Keratinocyte (primary cell): ENCODE data around the gene SLC27A5. TPM values are rescaled to one million over a fixed set of nuclear protein-coding genes. Genes with fewer than 3 reads are reported as not detected.

Experiments used
- DNase-seq: peaks from one replicate; pipeline ENCODE4 v3.0.0-alpha.2; 2011; ENCODE audit warnings: low read depth, missing footprints, low spot score
- FAIRE-seq: peaks from 2 replicates; lab custom pipeline; 2011; peaks lifted over from hg19 to GRCh38; lab: Jason Lieb, UNC
- H2AFZ ChIP-seq: 2 replicates; pipeline ENCODE4 v1.6.0; 2012; ENCODE audit warnings: low read length, control low read depth, inconsistent platforms; ENCODE audit not compliant: control insufficient read depth
- H3K27ac ChIP-seq: 2 replicates; pipeline ENCODE4 v1.5.1; 2011; ENCODE audit warnings: low read length; ENCODE audit not compliant: control insufficient read depth, insufficient read depth
- H3K27me3 ChIP-seq: 3 replicates; pipeline ENCODE4 v1.6.0; 2011; ENCODE audit warnings: low read length; ENCODE audit not compliant: control insufficient read depth, insufficient read depth; ENCODE audit errors: extremely low read depth
- H3K36me3 ChIP-seq, 2 experiments: 2 replicates in 1 of 2; 3 replicates in 1 of 2; pipeline ENCODE4 v1.5.1; 2011; ENCODE audit warnings: low read length in 2 of 2, mild to moderate bottlenecking in 1 of 2; ENCODE audit not compliant: control insufficient read depth in 2 of 2, insufficient read depth in 2 of 2; ENCODE audit errors: extremely low read depth in 1 of 2
- H3K4me1 ChIP-seq: 3 replicates; pipeline ENCODE4 v1.5.1; 2011; ENCODE audit warnings: low read length; ENCODE audit not compliant: control insufficient read depth, insufficient read depth; ENCODE audit errors: extremely low read depth
- H3K4me2 ChIP-seq: 3 replicates; pipeline ENCODE4 v1.6.0; 2011; ENCODE audit warnings: low read depth, low read length; ENCODE audit not compliant: control insufficient read depth, insufficient read depth; ENCODE audit errors: extremely low read depth
- H3K4me3 ChIP-seq, 3 experiments: fragments of 200-600 bp in 1 of 3; sonication (generic) in 1 of 3; 2 replicates in 2 of 3; 3 replicates in 1 of 3; pipeline ENCODE4 v1.5.1; 2011 to 2016; ENCODE audit warnings: low read length in 3 of 3, mild to moderate bottlenecking in 3 of 3, control low read depth in 2 of 3, inconsistent platforms in 1 of 3, low read depth in 1 of 3, mixed read lengths in 1 of 3, mixed run types in 1 of 3, moderate library complexity in 1 of 3; ENCODE audit not compliant: control insufficient read depth in 2 of 3, insufficient read depth in 2 of 3; ENCODE audit errors: extremely low read depth in 1 of 3
- H3K79me2 ChIP-seq: 2 replicates; pipeline ENCODE4 v1.6.0; 2012; ENCODE audit warnings: low read length; ENCODE audit not compliant: control insufficient read depth, insufficient read depth
- H3K9ac ChIP-seq: 3 replicates; pipeline ENCODE4 v1.6.0; 2011; ENCODE audit warnings: low read length; ENCODE audit not compliant: control insufficient read depth, insufficient read depth; ENCODE audit errors: extremely low read depth
- H3K9me1 ChIP-seq: 3 replicates; pipeline ENCODE4 v1.6.0; 2011; ENCODE audit warnings: low read length; ENCODE audit not compliant: control insufficient read depth, insufficient read depth; ENCODE audit errors: extremely low read depth
- H3K9me3 ChIP-seq: 2 replicates; pipeline ENCODE4 v1.5.1; 2012; ENCODE audit warnings: low read depth, low read length; ENCODE audit not compliant: control insufficient read depth
- H4K20me1 ChIP-seq: 3 replicates; pipeline ENCODE4 v1.6.0; 2011; ENCODE audit warnings: low read length; ENCODE audit not compliant: control insufficient read depth, insufficient read depth; ENCODE audit errors: extremely low read depth
- CTCF ChIP-seq, 3 experiments: IDR thresholded peaks in 1 of 3; conservative IDR thresholded peaks in 1 of 3; optimal IDR thresholded peaks in 1 of 3; 2 replicates in 2 of 3; 3 replicates in 1 of 3; pipeline versions ENCODE3 to v1.5.1; 2011; ENCODE audit warnings: low read length in 3 of 3, mild to moderate bottlenecking in 3 of 3, moderate library complexity in 2 of 3, control low read depth in 1 of 3, inconsistent platforms in 1 of 3; ENCODE audit not compliant: insufficient read depth in 2 of 3; ENCODE audit errors: extremely low read depth in 1 of 3
- EZH2 ChIP-seq: IDR thresholded peaks from one replicate; pipeline ENCODE4 v1.6.1; 2012; ENCODE audit warnings: inconsistent platforms, mild to moderate bottlenecking, low read length, moderate library complexity
- dilution Hi-C: fragments of 300-500 bp; cut with MboI; formaldehyde crosslinking; loops from one replicate; pipeline ENCODE4 v1.7.0; 2020; ENCODE audit warnings: low sequenced_read_pairs; ENCODE audit not compliant: extremely low pct_ligation_motif_present
- polyA plus RNA-seq, 5 experiments: library from polyadenylated mRNA; depleted of rRNA in 3 of 5; stranded (reverse) in 3 of 5; stranded (forward) in 1 of 5; unstranded in 1 of 5; fragments of >200 nt; gene quantifications; 1 replicate in 1 of 5; 2 replicates in 3 of 5; 3 replicates in 1 of 5; pipeline versions ENCODE4 v1.2.1 to v1.2.3, GENCODE V29; 2011 to 2012; ENCODE audit warnings: missing spikeins in 2 of 5, low read depth in 1 of 5, low replicate concordance in 1 of 5

The SLC27A5 gene
- polyA plus RNA-seq, 1 donor (not counting 4 experiments of a cell fraction or from before 2014, with no cell fraction given) = 13.4 TPM

- dilution Hi-C loops = no loop called here
- H3K79me2 ChIP-seq = no peaks in the 10 kb centered on the region
- TF ChIP-seq EZH2 = no peak
- no peak for TF ChIP-seq CTCF (optimal IDR thresholded peaks at IDR 0.05 in 1 of 3, IDR thresholded peaks at IDR 0.05 in 1 of 3, conservative IDR thresholded peaks at IDR 0.05 in 1 of 3; ENCODE audit: extremely low read depth in 1 of 3, insufficient read depth in 2 of 3, low read length in 3 of 3)
Observed at GRCh38 chr19:58535857-58536256, 24.1 kb upstream of the SLC27A5 start.

GRCh38 chr19:58531034-58531840, 19.4 kb upstream of the SLC27A5 start:
- no peak overlapping the region for H3K9ac ChIP-seq
- H3K4me2 ChIP-seq = no peak overlapping the region
- H3K79me2 ChIP-seq = no peaks in the 10 kb centered on the region
- DNase-seq (no peak), FAIRE-seq (no peak)
- H3K27ac ChIP-seq = no peak overlapping the region
- H3K4me1 ChIP-seq = no peaks in the 10 kb centered on the region
- peaks cover 7% of the 10 kb centered on the region for H3K27me3 ChIP-seq
- no peaks in the 10 kb centered on the region for H3K36me3 ChIP-seq
- dilution Hi-C loops = no loop called here
- TF ChIP-seq EZH2 = no peak
- no peak for TF ChIP-seq CTCF (optimal IDR thresholded peaks at IDR 0.05 in 1 of 3, IDR thresholded peaks at IDR 0.05 in 1 of 3, conservative IDR thresholded peaks at IDR 0.05 in 1 of 3; ENCODE audit: extremely low read depth in 1 of 3, insufficient read depth in 2 of 3, low read length in 3 of 3)
- H3K9me3 ChIP-seq = no peaks in the 10 kb centered on the region
- H3K4me3 ChIP-seq = no peak overlapping the region
- no peaks in the 10 kb centered on the region for H3K9me1 ChIP-seq
- no peaks in the 10 kb centered on the region for H4K20me1 ChIP-seq
- no peak overlapping the region for H2AFZ ChIP-seq

More at GRCh38 chr19:58535857-58536256, 24.1 kb upstream of the SLC27A5 start:
- H3K9me3 ChIP-seq = no peaks in the 10 kb centered on the region
- peaks cover 6% of the 10 kb centered on the region for H3K4me1 ChIP-seq
- no peaks in the 10 kb centered on the region for H3K9me1 ChIP-seq
- H3K27ac ChIP-seq = no peak overlapping the region
- H3K4me3 ChIP-seq = no peak overlapping the region
- peaks cover 18% of the 10 kb centered on the region for H3K27me3 ChIP-seq
- no peak overlapping the region for H3K4me2 ChIP-seq
- FAIRE-seq (no peak), DNase-seq (no peak)
- H4K20me1 ChIP-seq = no peaks in the 10 kb centered on the region
- H2AFZ ChIP-seq = no peak overlapping the region
- no peaks in the 10 kb centered on the region for H3K36me3 ChIP-seq
- H3K9ac ChIP-seq = no peak overlapping the region
